ENCODE measurements around the gene HSD11B2.
"Not testable (repeated sequence)": the region's sequence is repeated elsewhere in the genome, so short reads cannot be mapped to it uniquely, and the experiment has no call there.

Gene HSD11B2

GRCh38 chr16:67396159-67397035, 34.5 kb upstream of the HSD11B2 start:
- DNase-seq: no peak

- no peak for DNase-seq
Observed at GRCh38 chr16:67397036-67397801, 33.7 kb upstream of the HSD11B2 start.

- no peak for DNase-seq
Observed at GRCh38 chr16:67397812-67398545, 32.9 kb upstream of the HSD11B2 start.

- DNase-seq: no peak
Observed at GRCh38 chr16:67398546-67399217, 32.2 kb upstream of the HSD11B2 start.

- DNase-seq: no peak
Observed at GRCh38 chr16:67399218-67399733, 31.6 kb upstream of the HSD11B2 start.

GRCh38 chr16:67399749-67400704, 30.9 kb upstream of the HSD11B2 start:
- DNase-seq: no peak

- DNase-seq: no peak
Observed at GRCh38 chr16:67400901-67401300, 30.0 kb upstream of the HSD11B2 start.

GRCh38 chr16:67403976-67404555, 26.9 kb upstream of the HSD11B2 start:
- no peak for DNase-seq

- no peak for DNase-seq
Observed at GRCh38 chr16:67404740-67405226, 26.1 kb upstream of the HSD11B2 start.

- no peak for DNase-seq
Observed at GRCh38 chr16:67405336-67405735, 25.6 kb upstream of the HSD11B2 start.

GRCh38 chr16:67406111-67406971, 24.6 kb upstream of the HSD11B2 start:
- no peak for DNase-seq

GRCh38 chr16:67407176-67407787, 23.6 kb upstream of the HSD11B2 start:
- no peak for DNase-seq

GRCh38 chr16:67407788-67408452, 23.0 kb upstream of the HSD11B2 start:
- DNase-seq: no peak

GRCh38 chr16:67409631-67410030, 21.3 kb upstream of the HSD11B2 start:
- DNase-seq: no peak

- no peak for DNase-seq
Observed at GRCh38 chr16:67411339-67411738, 19.6 kb upstream of the HSD11B2 start.

- no peak for DNase-seq
Observed at GRCh38 chr16:67412294-67412693, 18.6 kb upstream of the HSD11B2 start.

- no peak for DNase-seq
Observed at GRCh38 chr16:67413978-67414911, 16.7 kb upstream of the HSD11B2 start.

- not testable (repeated sequence) for DNase-seq
Observed at GRCh38 chr16:67415421-67415820, 15.5 kb upstream of the HSD11B2 start.
